IPS-18c (cell line): Measurements from ENCODE around the gene FEV.

ENCODE experiments used
- H3K4me3 ChIP-seq: 2 replicates; pipeline ENCODE4 v1.7.0; 2013; ENCODE audit warnings: low read depth, mild to moderate bottlenecking, low read length, moderate library complexity; ENCODE audit not compliant: insufficient read depth
- H3K9me3 ChIP-seq: one replicate; pipeline ENCODE4 v1.6.1; 2013; ENCODE audit warnings: mild to moderate bottlenecking, low read length, moderate library complexity; ENCODE audit not compliant: control insufficient read depth, insufficient read depth

The FEV gene

DNA sequence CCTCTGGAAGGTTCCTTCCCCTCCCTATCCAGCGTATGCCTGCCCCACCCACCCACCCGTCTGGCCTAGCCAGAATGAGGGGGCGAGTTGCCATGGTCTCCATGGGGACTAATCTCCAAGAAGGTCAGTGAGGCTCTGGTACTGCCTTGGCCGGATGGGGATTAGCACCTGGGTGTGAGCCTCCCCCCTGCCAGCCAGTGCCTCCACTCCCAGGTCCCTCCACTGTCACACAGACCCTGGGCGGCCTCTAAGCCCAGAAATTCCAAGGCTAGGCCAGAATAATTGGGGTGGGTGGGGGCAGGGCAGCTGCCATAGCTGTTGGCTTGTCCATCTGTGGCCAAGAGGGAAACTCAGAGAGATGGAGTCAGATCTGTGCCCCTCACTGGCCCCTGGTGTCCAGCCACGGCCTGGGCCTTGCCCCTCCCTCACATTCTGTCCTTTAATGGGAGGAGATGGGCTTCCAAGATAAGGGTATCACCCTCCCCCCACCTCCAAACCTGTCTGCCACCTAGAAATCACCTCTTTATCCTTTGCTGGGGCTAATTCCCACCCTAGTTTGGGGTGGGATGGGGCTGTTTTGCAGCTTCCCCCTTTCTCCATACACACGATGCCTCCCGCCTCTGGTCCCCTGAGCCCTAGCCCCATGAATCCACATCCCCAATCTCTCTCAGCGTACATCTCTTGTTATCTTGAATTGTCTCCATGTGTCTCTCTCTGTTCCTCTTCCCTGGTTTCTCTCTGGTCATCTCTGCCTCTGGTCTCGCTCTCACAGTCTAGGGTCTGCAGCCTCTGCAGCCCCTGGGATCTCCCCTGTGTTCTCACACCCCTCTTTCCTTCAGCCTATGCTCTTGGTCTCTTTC lies 14.3 kb upstream of the FEV start:
- no peak overlapping the region for H3K4me3 ChIP-seq

DNA sequence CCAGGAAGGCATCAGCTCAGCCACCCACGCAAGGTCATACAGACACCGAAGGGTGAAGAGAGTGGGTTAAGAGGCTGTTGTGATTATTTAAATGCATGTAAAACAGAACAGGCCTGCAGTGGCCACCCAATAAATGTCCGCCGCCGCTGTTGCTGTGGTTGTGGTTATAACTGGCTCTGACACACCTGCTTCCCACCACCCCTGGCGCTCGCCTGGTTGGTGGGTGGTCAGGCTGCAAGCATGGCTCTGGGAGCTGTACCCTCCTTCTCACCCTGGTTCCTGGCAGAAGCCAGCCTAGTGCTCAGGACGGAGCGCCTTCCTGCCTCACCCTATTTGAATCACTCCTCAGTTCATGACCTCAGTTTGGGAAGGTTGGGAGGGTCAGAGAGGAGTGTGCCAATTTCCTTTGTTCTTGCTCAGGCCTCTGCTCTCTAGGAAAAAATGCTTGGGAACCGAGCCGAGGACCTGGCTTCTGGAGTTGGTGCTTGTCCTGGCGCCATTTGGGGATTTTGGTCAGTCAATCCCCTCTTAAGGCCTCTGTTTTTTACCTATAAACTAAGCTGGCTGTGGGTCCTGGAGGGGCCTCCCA lies 13.5 kb upstream of the FEV start:
- Histone ChIP-seq H3K4me3 (no peak overlapping the region), H3K9me3 (peaks cover 4% of the 10 kb centered on the region)

More for the DNA sequence above, 14.3 kb upstream of the FEV start:
- peaks cover 3% of the 10 kb centered on the region for H3K9me3 ChIP-seq

DNA sequence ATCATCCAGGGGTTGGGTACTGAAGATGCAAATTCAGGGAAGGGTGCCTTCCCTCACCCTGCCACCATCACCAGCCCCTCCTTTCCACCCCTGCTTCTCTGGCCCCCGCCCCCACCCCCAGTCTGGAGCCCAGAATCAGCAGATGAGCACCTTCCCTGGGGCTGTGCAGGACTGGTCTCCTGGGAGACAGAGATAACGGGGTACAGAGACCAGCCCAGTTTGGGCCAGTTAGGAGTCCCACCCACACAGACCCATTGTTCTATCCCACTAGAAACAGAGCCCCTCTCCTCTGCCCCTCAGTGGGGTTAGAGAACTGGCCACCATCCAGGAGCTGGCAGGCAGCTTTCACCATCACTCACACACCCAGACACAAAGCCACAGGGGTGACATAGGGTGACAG lies 12.7 kb upstream of the FEV start:
- no peak overlapping the region for H3K4me3 ChIP-seq

DNA sequence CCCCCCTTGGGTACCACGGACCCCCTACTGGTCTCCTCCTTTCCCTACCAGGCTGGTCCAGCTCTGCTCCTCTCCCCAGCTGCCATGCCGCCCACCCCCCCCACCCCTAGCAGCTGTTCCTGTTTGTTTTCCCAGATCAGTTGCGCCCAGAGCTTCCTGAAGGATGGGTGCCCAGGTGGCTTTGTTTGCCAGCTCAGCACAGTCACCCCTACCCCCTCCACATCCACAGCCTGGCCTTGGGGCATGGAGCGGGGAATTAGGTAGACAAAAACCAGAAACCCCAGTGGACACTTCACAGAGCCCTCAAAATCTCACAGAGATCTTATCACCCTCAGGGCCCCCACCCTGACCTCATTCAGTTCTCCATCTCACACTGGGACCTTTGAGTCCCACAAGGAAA lies 12.0 kb upstream of the FEV start:
- H3K9me3 ChIP-seq = peaks cover 4% of the 10 kb centered on the region
- H3K4me3 ChIP-seq = no peak overlapping the region

More for the DNA sequence above, 12.7 kb upstream of the FEV start:
- peaks cover 4% of the 10 kb centered on the region for H3K9me3 ChIP-seq

DNA sequence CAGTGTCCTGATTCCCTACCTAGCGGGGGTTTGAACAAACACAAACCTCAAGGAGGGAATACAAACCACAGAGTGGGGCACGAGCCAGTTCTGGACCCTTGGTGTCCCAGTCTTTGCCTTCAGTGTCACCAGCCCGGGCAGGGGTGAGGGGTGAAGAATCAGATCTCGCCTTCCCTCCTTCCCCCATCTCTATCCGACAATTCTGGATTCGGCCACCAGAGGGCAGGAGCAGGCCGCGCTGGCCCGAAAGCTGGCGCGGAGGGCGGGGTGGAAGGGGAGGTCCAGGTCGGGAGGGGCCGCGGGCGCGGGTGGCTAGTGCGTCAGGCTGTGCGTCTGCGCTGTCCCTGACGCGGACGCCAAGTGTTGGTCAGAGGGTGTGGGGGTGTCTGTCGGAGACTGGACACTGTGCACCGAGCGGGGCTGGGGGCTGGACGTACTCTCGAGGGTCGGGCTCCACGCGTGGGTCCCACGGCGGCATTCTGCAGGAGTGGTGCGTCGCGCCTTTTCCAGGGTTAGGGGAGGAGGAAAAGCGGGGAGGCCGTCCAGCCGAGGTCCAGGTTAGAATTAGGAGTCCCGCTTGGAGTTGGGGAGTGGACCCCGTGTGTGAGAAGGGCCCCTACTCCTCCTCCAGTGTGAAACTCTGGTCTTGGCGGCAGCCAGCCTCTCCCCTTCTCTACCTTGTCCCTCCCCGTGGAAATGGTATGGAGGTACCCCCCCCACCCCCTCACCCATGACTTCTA lies 11.2 kb upstream of the FEV start:
- peak overlapping the region; percentile 12; the same call in 1 of the 2 replicates for H3K4me3 ChIP-seq
- H3K9me3 ChIP-seq = peaks cover 4% of the 10 kb centered on the region

DNA sequence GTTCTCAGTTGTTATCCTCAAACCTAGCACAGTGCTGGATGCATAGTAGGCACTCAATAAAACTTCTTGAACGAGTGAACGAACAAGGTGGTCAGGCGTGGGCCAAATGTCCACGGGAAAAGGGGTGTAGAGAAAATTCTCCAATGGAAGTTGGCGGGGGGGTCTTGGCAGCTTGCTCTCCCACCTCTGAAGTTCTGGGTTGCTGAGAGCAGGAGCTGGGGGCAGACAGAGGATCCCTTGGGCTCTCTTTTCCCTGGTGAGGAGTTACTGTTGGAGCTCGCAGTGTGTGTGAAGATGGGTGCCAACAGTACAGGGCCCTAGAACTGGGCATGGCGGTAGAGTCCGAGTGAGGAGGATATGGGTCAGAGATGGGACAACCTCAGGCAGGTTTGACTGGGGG lies 10.6 kb upstream of the FEV start:
- Histone ChIP-seq H3K4me3 (no peak overlapping the region), H3K9me3 (peaks cover 4% of the 10 kb centered on the region)

DNA sequence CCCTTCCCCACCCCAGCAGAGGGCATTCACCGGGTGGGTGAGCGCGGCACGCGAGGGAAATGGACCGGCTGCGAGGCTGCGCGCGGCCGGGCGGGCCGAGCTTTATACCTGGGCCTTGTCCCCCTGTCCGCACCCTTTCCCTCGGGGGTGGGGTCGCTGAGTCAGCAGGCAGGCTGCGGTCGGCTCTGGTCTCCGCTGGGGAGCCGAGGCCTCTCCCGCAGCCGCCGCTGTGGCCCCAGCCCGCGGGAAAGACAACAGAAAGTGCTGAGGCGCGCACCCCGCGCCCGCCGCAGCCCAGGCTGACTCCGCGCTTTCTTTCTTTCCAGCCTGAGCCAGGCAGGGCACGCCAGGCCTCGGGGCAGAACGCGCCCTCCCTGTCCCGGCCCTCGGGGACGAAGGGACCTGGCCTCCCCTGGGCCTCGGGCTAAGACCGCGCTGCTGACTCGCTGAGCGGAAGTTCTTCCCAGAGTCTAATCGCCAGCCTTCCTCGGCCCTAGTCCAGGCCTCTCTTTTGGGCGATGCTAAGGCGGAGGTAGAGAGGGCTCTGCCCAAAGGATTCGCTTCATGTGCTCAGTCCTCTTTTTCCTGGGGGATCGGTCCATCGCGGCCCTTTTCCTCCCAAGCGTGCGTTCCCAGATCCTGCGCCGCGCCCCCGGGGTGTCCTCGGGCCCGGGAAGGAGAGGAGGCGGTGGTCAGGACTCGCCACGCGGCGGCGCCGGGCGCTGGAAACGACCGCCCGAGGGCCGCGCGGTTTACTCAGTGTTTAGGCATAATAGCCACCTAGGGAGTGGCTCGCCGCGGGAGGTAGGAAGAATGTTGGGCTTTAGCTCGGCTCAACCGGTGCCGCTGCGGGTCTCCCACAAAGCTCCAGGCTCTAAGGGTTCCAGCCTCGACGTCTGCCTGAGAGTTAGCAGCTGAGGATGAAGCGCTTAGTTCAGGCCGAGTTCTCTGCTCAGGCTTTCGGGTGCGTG lies 8.6 kb upstream of the FEV start, which contains the start of gene CRYBA2:
Gene CRYBA2, minus strand, starts transcription at position 78 of the 971 bp plus-strand sequence. CDS start 246 bp downstream, outside the sequence.
- Histone ChIP-seq H3K9me3 (peaks cover 2% of the 10 kb centered on the region), H3K4me3 (peak within 1 kb of the TSS; percentile 28)

DNA sequence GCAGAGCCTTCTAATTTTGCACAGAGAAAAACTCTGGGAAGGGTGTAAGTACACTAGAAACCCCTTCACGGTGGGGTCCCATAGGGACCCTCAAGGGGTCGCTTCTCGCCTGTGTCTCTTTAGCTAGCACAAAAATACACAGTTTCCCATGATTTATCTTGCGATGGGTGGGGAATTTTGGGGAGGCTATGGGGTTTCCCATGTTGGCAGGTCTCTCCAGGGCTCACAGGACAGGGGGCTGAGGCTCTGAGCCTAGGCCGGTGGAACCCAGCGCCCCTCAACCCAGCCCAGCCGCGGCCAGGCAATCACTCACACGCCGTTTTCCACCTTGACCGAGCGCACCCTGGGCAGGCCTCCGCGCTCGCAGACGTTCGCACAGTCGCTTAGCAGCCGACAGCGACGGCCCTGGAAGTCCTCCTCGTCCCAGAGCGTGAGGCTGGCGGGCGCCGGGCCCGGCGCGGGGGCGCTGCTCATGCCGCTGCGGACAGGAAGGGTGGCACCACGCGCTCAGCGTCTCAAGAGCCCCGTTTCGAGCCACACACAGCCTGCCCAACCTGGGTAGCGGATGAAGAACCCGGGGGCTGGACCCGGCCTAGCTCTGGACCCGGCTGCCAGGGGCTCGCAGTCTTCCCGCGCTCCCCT lies 7.8 kb upstream of the FEV start:
- H3K4me3 ChIP-seq = peak overlapping the region; percentile 28

DNA sequence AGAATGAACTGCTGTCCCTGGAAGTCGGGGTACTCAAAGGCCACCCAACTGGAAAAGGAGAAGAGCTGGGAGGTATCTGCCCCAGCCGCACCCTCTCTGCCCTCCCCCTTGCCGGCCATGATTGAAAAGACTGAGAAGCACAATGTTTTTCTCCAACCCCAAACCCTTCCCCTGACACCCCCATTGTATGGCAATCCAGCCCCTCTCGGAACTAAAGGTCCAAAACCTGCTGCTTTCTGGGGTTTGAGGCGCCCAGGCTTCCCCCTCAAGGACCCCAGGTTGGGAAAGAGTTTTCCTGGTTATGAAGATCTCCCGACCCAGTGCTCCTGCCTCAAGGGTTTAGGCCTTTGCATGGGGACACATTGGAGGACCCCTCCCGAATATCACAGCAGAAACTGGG lies 7.2 kb upstream of the FEV start:
- Histone ChIP-seq H3K4me3 (no peak overlapping the region), H3K9me3 (peaks cover 2% of the 10 kb centered on the region)

More for the DNA sequence above, 7.8 kb upstream of the FEV start:
- peaks cover 2% of the 10 kb centered on the region for H3K9me3 ChIP-seq

DNA sequence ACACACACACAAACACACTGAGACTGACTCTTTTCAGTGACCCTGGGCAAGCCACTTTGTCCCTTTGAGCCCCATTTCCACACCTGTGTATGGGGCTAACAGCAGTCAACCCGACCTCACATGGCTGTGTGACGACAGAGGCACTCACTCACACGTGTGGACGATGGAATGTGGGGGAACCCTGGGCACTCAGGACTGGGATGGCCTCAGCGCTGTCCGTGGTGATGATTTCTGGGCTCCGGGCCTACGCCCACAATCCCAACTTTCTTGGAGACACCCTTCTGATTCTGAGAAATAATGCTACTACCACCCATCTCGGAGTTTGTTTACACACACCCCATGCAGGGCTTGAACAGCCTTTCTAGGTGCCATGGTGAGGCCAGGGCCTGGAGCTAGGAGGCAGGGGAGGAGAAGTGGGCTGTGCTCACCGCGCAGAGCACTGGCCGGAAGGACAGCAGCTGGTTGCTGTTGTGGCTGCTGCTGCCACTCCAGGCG lies 6.7 kb upstream of the FEV start:
- Histone ChIP-seq H3K4me3 (no peak overlapping the region), H3K9me3 (peaks cover 2% of the 10 kb centered on the region)

DNA sequence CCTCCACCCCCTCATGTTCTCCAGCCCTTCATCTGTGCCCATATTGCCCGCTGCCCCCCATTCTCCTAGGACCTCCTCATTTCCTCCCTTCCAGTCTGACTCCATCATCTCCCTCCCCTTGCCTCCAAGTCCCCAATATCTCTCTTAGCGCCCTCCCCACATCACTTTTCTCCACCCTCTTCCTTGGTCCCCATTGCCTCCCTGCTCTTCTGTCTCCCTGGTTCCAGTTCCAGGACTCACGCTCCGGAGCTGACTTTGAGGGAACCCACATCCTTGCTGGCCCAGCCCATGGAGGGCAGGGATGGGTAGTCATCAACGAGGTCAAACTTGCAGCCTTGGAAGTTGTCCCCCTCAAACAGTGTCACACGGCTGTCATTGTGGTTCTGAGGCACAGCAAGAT lies 5.6 kb upstream of the FEV start:
- H3K9me3 ChIP-seq = peaks cover 2% of the 10 kb centered on the region
- no peak overlapping the region for H3K4me3 ChIP-seq

DNA sequence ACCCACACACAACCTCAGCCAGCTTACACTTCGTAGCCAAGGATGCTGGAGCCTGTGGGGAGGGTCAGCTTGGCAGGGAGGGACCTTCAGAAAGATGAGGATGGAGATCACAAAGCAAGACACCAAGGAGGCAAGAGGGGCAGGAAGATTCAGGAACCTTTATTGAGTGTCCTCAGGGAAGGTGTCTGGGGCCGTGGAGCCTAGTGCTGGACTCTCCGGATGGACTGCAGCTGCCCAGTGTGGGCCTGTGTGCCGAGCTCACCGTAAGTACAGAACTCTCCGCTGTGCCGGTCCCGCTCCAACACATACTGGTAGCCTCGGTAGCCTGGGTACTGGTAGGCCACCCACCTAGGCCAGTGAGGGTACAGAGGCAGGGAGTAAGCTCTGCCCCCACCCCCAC lies 5.1 kb upstream of the FEV start:
- Histone ChIP-seq H3K4me3 (no peak overlapping the region), H3K9me3 (peaks cover 2% of the 10 kb centered on the region)

DNA sequence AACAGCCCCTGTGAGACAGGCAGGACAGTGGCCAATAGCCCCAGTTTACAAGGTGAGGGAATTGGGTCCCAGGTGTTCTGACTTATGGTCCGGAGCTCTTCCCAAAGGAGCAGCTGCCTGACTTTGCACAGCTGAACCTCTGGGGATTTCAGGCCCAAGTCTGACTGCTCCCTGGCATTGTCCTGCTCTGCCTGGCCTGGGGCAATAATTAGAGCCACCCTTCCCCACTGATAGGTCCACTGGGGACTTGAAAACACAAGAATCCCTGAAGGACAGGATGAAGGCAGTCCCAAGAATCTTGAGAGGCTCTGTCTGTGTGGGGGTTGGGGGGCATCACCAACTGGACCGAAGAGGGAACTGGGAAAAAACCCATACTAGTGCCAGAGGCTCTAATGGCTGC lies 3.7 kb upstream of the FEV start:
- no peaks in the 10 kb centered on the region for H3K9me3 ChIP-seq
- no peak overlapping the region for H3K4me3 ChIP-seq

DNA sequence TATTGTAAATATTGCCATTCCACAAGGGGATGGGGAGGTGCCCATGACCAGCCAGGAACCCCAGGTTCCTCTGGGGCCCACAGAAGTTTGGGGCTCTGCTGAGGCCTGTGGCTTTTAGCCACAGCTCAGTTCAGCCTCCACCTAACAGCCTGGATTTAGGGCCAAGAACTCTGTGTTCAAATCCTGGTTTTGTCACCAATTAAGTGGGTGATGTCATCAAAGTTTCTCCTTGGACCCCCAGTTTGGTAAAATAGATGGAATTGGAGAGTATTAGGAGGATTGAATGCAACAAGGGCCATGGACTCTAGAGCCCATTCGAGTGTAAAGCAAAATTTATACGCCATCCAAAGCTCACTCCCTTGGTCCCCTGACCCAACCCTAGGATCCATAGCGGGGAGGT lies 3.2 kb upstream of the FEV start:
- Histone ChIP-seq H3K9me3 (no peaks in the 10 kb centered on the region), H3K4me3 (no peak overlapping the region)

DNA sequence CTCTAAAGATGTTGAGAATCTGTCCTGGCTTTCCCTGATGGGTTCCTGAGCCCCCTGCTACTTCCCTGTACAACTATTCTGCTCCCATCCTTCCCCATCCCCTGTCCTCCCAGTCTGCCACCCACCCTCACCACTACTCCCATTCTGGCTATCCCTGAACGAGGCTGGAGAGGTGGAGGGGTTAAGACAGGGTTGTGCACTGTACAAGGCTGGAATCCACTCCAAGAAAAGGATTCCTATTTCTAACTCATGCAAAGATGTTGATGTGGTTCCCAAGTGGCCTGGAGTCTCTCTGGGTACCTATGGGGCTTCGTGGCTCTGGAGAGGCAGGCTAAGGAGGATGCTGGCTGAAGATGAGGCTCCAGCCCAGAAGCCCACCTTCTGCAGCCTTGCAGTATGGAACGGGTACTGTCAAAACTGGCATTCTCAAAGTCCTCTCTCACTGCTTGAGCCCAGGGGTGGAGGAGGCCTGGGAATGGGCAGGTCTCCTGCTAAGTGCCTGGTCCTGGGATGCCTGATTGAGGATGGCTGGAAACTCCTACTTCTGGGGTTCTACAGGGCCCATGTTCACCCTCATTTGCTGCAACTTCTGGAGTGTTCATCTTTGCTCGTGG lies 1.3 kb upstream of the FEV start:
- Histone ChIP-seq H3K4me3 (no peak overlapping the region), H3K9me3 (no peaks in the 10 kb centered on the region)
